GM23338 (cell line): Measurements from ENCODE around the gene TNRC18. TPM values are rescaled to one million over a fixed set of nuclear protein-coding genes. Genes with fewer than 3 reads are reported as not detected.

Experiments used
- ATAC-seq: fragments of 200-7000 bp; cut with Tn5 transposase; 3 replicates; pipeline ENCODE4 v1.9.1; 2020
- DNase-seq: peaks from one replicate; pipeline ENCODE4 v3.0.0-alpha.2; 2015; ENCODE audit warnings: low spot score
- H2AFZ ChIP-seq: fragments of 200-600 bp; sonication (generic); 2 replicates; pipeline ENCODE4 v1.8.0; 2016; ENCODE audit warnings: antibody characterized with exemption, mild to moderate bottlenecking, moderate library complexity
- H3F3A ChIP-seq: fragments of 200-600 bp; sonication (generic); replicated peaks from 2 replicates; pipeline ENCODE4 v1.8.0; 2017; ENCODE audit warnings: antibody characterized with exemption, mixed run types, low read depth
- H3K27ac ChIP-seq: fragments of 200-600 bp; sonication (generic); 2 replicates; pipeline ENCODE4 v1.6.1; 2016; ENCODE audit warnings: low read depth
- H3K27me3 ChIP-seq: fragments of 200-600 bp; sonication (generic); 2 replicates; pipeline ENCODE4 v1.8.0; 2016; ENCODE audit warnings: mild to moderate bottlenecking, mixed run types, moderate library complexity; ENCODE audit not compliant: insufficient read depth
- H3K36me3 ChIP-seq: fragments of 200-600 bp; sonication (generic); 2 replicates; pipeline ENCODE4 v1.8.0; 2016; ENCODE audit warnings: mild to moderate bottlenecking; ENCODE audit not compliant: insufficient read depth
- H3K4me1 ChIP-seq: fragments of 200-600 bp; sonication (generic); 2 replicates; pipeline ENCODE4 v1.8.0; 2016; ENCODE audit warnings: mild to moderate bottlenecking, moderate library complexity; ENCODE audit not compliant: insufficient read depth
- H3K4me2 ChIP-seq: fragments of 200-600 bp; sonication (generic); 2 replicates; pipeline ENCODE4 v1.7.1; 2017; ENCODE audit warnings: mixed run types
- H3K4me3 ChIP-seq: fragments of 200-600 bp; sonication (generic); 2 replicates; pipeline ENCODE4 v1.6.1; 2016; ENCODE audit warnings: mixed run types
- H3K79me2 ChIP-seq: fragments of 200-600 bp; sonication (generic); replicated peaks from 2 replicates; pipeline ENCODE4 v1.8.0; 2017; ENCODE audit warnings: mild to moderate bottlenecking; ENCODE audit not compliant: insufficient read depth
- H3K9me2 ChIP-seq: fragments of 200-600 bp; sonication (generic); 2 replicates; pipeline ENCODE4 v1.8.0; 2017; ENCODE audit not compliant: insufficient read depth
- H4K20me1 ChIP-seq: fragments of 200-600 bp; sonication (generic); replicated peaks from 2 replicates; pipeline ENCODE4 v1.8.0; 2017; ENCODE audit warnings: mild to moderate bottlenecking; ENCODE audit not compliant: insufficient read depth
- H3K27ac Mint-ChIP-seq: 2 replicates; pipeline ENCODE4 v1.8.0; 2020; ENCODE audit warnings: inconsistent platforms, mild to moderate bottlenecking, moderate library complexity, mixed read lengths
- H3K27me3 Mint-ChIP-seq: 3 replicates; pipeline ENCODE4 v1.8.0; 2022; ENCODE audit warnings: low read depth, mild to moderate bottlenecking, moderate library complexity, mixed read lengths, inconsistent platforms; ENCODE audit not compliant: insufficient read depth, poor library complexity
- H3K36me3 Mint-ChIP-seq: 3 replicates; pipeline ENCODE4 v1.8.0; 2021; ENCODE audit warnings: low read depth, mild to moderate bottlenecking, inconsistent platforms, moderate library complexity, mixed read lengths
- H3K4me1 Mint-ChIP-seq: 3 replicates; pipeline ENCODE4 v1.8.0; 2020; ENCODE audit warnings: mild to moderate bottlenecking, inconsistent platforms, mixed read lengths
- H3K4me3 Mint-ChIP-seq: 3 replicates; pipeline ENCODE4 v1.8.0; 2021; ENCODE audit warnings: moderate library complexity, mild to moderate bottlenecking, inconsistent platforms, mixed read lengths
- H3K9me3 Mint-ChIP-seq: 3 replicates; pipeline ENCODE4 v1.8.0; 2020; ENCODE audit warnings: moderate library complexity, mild to moderate bottlenecking, inconsistent platforms, mixed read lengths
- CREB1 ChIP-seq: fragments of 250-450 bp; sonication (Bioruptor Pico); IDR thresholded peaks from 2 replicates; pipeline ENCODE4 v1.5.0; 2020; ENCODE audit warnings: low read depth, mild to moderate bottlenecking, moderate library complexity
- CTCF ChIP-seq, 2 experiments: fragments of 200-600 bp in 1 of 2; sonication (generic) in 1 of 2; conservative IDR thresholded peaks; 2 replicates each; pipeline versions ENCODE4 v1.5.1 to v1.6.1; 2016 to 2017; ENCODE audit warnings: antibody characterized with exemption in 2 of 2, low read depth in 2 of 2, mild to moderate bottlenecking in 2 of 2, moderate library complexity in 1 of 2
- EZH2 ChIP-seq: fragments of 200-600 bp; sonication (generic); IDR thresholded peaks from one replicate; pipeline ENCODE4 v1.8.0; 2017; ENCODE audit warnings: antibody characterized with exemption, mild to moderate bottlenecking, low read depth; ENCODE audit not compliant: unreplicated experiment
- EZH2phosphoT487 ChIP-seq: fragments of 200-600 bp; sonication (generic); IDR thresholded peaks from one replicate; pipeline ENCODE4 v1.8.1; 2018; ENCODE audit warnings: antibody characterized with exemption; ENCODE audit not compliant: unreplicated experiment
- JUNB ChIP-seq: IDR thresholded peaks from one replicate; pipeline ENCODE4 v1.6.1; 2016; ENCODE audit warnings: antibody characterized with exemption; ENCODE audit not compliant: unreplicated experiment
- NANOG ChIP-seq: IDR thresholded peaks from 2 replicates; pipeline ENCODE4 v1.6.1; 2016; ENCODE audit warnings: antibody characterized with exemption, borderline replicate concordance
- POLR2AphosphoS5 ChIP-seq: IDR thresholded peaks from 2 replicates; pipeline ENCODE4 v1.6.1; 2016; ENCODE audit warnings: antibody characterized with exemption, low read depth
- REST ChIP-seq: IDR thresholded peaks from one replicate; pipeline ENCODE4 v1.6.1; 2018; ENCODE audit warnings: antibody characterized with exemption; ENCODE audit not compliant: unreplicated experiment
- STAT1 ChIP-seq: IDR thresholded peaks from one replicate; pipeline ENCODE4 v1.6.1; 2016; ENCODE audit warnings: antibody characterized with exemption; ENCODE audit not compliant: unreplicated experiment
- ZNF114 ChIP-seq: fragments of 250-450 bp; sonication (Bioruptor Pico); IDR thresholded peaks from 2 replicates; pipeline ENCODE4 v1.5.0; 2020; ENCODE audit warnings: mild to moderate bottlenecking, moderate library complexity
- ZNF331 ChIP-seq: fragments of 250-450 bp; sonication (Bioruptor Pico); IDR thresholded peaks from 2 replicates; pipeline ENCODE4 v1.5.0; 2020; ENCODE audit warnings: low read depth, mild to moderate bottlenecking, moderate library complexity
- ZNF462 ChIP-seq: fragments of 250-450 bp; sonication (Bioruptor Pico); IDR thresholded peaks from 2 replicates; pipeline ENCODE4 v1.5.0; 2020; ENCODE audit warnings: mild to moderate bottlenecking, moderate library complexity
- polyA plus RNA-seq: library from polyadenylated mRNA; unstranded; fragments of >200 nt; fragmentation: Nextera tagmentation; extraction: Ambion mirVana; gene quantifications from 2 replicates; pipeline ENCODE4 v1.2.1, GENCODE V29; 2016
- total RNA-seq: library from RNA; depleted of rRNA; stranded (reverse); fragments of >200 nt; shearing (Covaris generic); gene quantifications from 2 replicates; pipeline ENCODE4 v1.2.3, GENCODE V29; 2014
- TF ChIP-seq, protein P1 (sequence below): IDR thresholded peaks from 2 replicates; pipeline ENCODE4 v1.6.1; 2016; ENCODE audit warnings: antibody characterized with exemption

TNRC18 gene
- total and polyA plus RNA-seq, 2 experiments from 2014 or later: 2.1 to 17.5 TPM

GRCh38 chr7:5395246-5395645 is 28.4 kb downstream of the TNRC18 start:
- Histone ChIP-seq H3K27me3 (no peaks in the 10 kb centered on the region), H4K20me1 (no peaks in the 10 kb centered on the region), H3K4me3 (no peak overlapping the region), H3K79me2 (no peaks in the 10 kb centered on the region), H3K27ac (no peak overlapping the region), H3K9me2 (no peaks in the 10 kb centered on the region), H3K4me1 (no peaks in the 10 kb centered on the region), H3K4me2 (no peak overlapping the region), H3K36me3 (no peaks in the 10 kb centered on the region), H2AFZ (no peak overlapping the region), H3F3A (no peaks in the 10 kb centered on the region)
- no peak for DNase-seq
- no peaks in the 10 kb centered on the region; the same call in 2 of the 3 replicates for H3K36me3 Mint-ChIP-seq
- H3K4me3 Mint-ChIP-seq: no peak overlapping the region
- no peak overlapping the region for H3K27ac Mint-ChIP-seq
- ATAC-seq: no peak
- no peaks in the 10 kb centered on the region for H3K9me3 Mint-ChIP-seq
- H3K4me1 Mint-ChIP-seq: peaks cover 4% of the 10 kb centered on the region; the same call in 2 of the 3 replicates
- H3K27me3 Mint-ChIP-seq: peaks cover 13% of the 10 kb centered on the region
- TF ChIP-seq CREB1 (CRISPR knock-in tag): no peak
- no peak for TF ChIP-seq CTCF (conservative IDR thresholded peaks at IDR 0.05; ENCODE audit: low read depth in 2 of 2)
- TF ChIP-seq REST: no peak
- TF ChIP-seq, protein P1, sequence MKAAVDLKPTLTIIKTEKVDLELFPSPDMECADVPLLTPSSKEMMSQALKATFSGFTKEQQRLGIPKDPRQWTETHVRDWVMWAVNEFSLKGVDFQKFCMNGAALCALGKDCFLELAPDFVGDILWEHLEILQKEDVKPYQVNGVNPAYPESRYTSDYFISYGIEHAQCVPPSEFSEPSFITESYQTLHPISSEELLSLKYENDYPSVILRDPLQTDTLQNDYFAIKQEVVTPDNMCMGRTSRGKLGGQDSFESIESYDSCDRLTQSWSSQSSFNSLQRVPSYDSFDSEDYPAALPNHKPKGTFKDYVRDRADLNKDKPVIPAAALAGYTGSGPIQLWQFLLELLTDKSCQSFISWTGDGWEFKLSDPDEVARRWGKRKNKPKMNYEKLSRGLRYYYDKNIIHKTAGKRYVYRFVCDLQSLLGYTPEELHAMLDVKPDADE: no peak
- no peak for TF ChIP-seq ZNF114
- TF ChIP-seq STAT1: no peak
- no peak for TF ChIP-seq NANOG
- TF ChIP-seq ZNF462 (CRISPR knock-in tag): no peak
- TF ChIP-seq EZH2: no peak
- no peak for TF ChIP-seq ZNF331 (CRISPR knock-in tag)
- no peak for TF ChIP-seq EZH2phosphoT487
- no peak for TF ChIP-seq POLR2AphosphoS5
- no peak for TF ChIP-seq JUNB
